MM.1S (cell line): ENCODE results near the gene OSR1.
"Not testable (repeated sequence)": the region's sequence is repeated elsewhere in the genome, so short reads cannot be mapped to it uniquely, and the experiment has no call there.

Source experiments
- DNase-seq: peaks from one replicate; pipeline ENCODE4 v3.0.0-alpha.2; 2015
- H2AFZ ChIP-seq: fragments of 300-600 bp; sonication (generic); 2 replicates; pipeline ENCODE4 v1.6.0; 2016; ENCODE audit warnings: antibody characterized with exemption, low read length
- H3F3A ChIP-seq: fragments of 300-600 bp; sonication (generic); 2 replicates; pipeline ENCODE4 v1.6.1; 2016; ENCODE audit warnings: mild to moderate bottlenecking, antibody characterized with exemption, low read length, moderate library complexity, mixed read lengths; ENCODE audit not compliant: insufficient read depth
- H3K27ac ChIP-seq: fragments of 300-600 bp; sonication (generic); 2 replicates; pipeline ENCODE4 v1.5.1; 2016; ENCODE audit warnings: mild to moderate bottlenecking, low read length
- H3K27me3 ChIP-seq: fragments of 300-600 bp; sonication (generic); replicated peaks from 2 replicates; pipeline ENCODE4 v1.6.0; 2016; ENCODE audit warnings: low read length; ENCODE audit not compliant: insufficient read depth
- H3K36me3 ChIP-seq: fragments of 300-600 bp; sonication (generic); replicated peaks from 2 replicates; pipeline ENCODE4 v1.6.1; 2016; ENCODE audit warnings: mild to moderate bottlenecking, low read length, mixed read lengths; ENCODE audit not compliant: insufficient read depth
- H3K4me1 ChIP-seq: fragments of 300-600 bp; sonication (generic); 2 replicates; pipeline ENCODE4 v1.6.1; 2016; ENCODE audit warnings: low read length, mixed read lengths
- H3K4me2 ChIP-seq: fragments of 300-600 bp; sonication (generic); 2 replicates; pipeline ENCODE4 v1.6.0; 2016; ENCODE audit warnings: low read depth, low read length
- H3K4me3 ChIP-seq: fragments of 300-600 bp; sonication (generic); 2 replicates; pipeline ENCODE4 v1.5.1; 2016; ENCODE audit warnings: low read length, mixed read lengths
- H3K79me2 ChIP-seq: fragments of 300-600 bp; sonication (generic); 2 replicates; pipeline ENCODE4 v1.6.1; 2016; ENCODE audit warnings: mixed run types, low read length, mixed read lengths
- H3K9ac ChIP-seq: fragments of 300-600 bp; sonication (generic); 2 replicates; pipeline ENCODE4 v1.6.1; 2016; ENCODE audit warnings: low read length, mixed read lengths
- H3K9me2 ChIP-seq: fragments of 300-600 bp; sonication (generic); replicated peaks from 2 replicates; pipeline ENCODE4 v1.6.1; 2016; ENCODE audit warnings: mild to moderate bottlenecking, low read length, mixed read lengths; ENCODE audit not compliant: insufficient read depth
- H3K9me3 ChIP-seq: fragments of 300-600 bp; sonication (generic); replicated peaks from 2 replicates; pipeline ENCODE4 v1.6.1; 2016; ENCODE audit warnings: mild to moderate bottlenecking, low read length, mixed read lengths; ENCODE audit not compliant: insufficient read depth
- H4K20me1 ChIP-seq: fragments of 300-600 bp; sonication (generic); 2 replicates; pipeline ENCODE4 v1.6.1; 2016; ENCODE audit warnings: mild to moderate bottlenecking, low read length, moderate library complexity, mixed read lengths; ENCODE audit not compliant: insufficient read depth
- EZH2 ChIP-seq: fragments of 300-600 bp; sonication (generic); optimal IDR thresholded peaks from 2 replicates; pipeline ENCODE3; 2017; ENCODE audit warnings: low read depth, mild to moderate bottlenecking, antibody characterized with exemption, low read length, mixed read lengths
- EZH2phosphoT487 ChIP-seq: fragments of 300-600 bp; sonication (generic); IDR thresholded peaks from 2 replicates; pipeline ENCODE4 v1.6.1; 2018; ENCODE audit warnings: antibody characterized with exemption, low read length
- TF ChIP-seq, protein P1 (sequence below): fragments of 300-600 bp; sonication (generic); IDR thresholded peaks from 2 replicates; pipeline ENCODE4 v1.5.1; 2016; ENCODE audit warnings: antibody characterized with exemption, low read length, mixed read lengths

OSR1 gene

GRCh38 chr2:19319064-19319463 lies 39.4 kb downstream of the OSR1 start:
- Histone ChIP-seq H3K4me1 (no peaks in the 10 kb centered on the region), H3K79me2 (no peaks in the 10 kb centered on the region), H3K9me3 (no peaks in the 10 kb centered on the region), H3K9me2 (no peaks in the 10 kb centered on the region), H4K20me1 (no peaks in the 10 kb centered on the region), H3F3A (no peaks in the 10 kb centered on the region), H3K4me3 (no peak overlapping the region), H3K27ac (no peak overlapping the region), H3K36me3 (no peaks in the 10 kb centered on the region), H2AFZ (no peak overlapping the region), H3K27me3 (no peaks in the 10 kb centered on the region), H3K9ac (no peak overlapping the region), H3K4me2 (no peak overlapping the region)
- no peak for DNase-seq
- TF ChIP-seq EZH2 (no peak), EZH2phosphoT487 (no peak)
- TF ChIP-seq, protein P1, sequence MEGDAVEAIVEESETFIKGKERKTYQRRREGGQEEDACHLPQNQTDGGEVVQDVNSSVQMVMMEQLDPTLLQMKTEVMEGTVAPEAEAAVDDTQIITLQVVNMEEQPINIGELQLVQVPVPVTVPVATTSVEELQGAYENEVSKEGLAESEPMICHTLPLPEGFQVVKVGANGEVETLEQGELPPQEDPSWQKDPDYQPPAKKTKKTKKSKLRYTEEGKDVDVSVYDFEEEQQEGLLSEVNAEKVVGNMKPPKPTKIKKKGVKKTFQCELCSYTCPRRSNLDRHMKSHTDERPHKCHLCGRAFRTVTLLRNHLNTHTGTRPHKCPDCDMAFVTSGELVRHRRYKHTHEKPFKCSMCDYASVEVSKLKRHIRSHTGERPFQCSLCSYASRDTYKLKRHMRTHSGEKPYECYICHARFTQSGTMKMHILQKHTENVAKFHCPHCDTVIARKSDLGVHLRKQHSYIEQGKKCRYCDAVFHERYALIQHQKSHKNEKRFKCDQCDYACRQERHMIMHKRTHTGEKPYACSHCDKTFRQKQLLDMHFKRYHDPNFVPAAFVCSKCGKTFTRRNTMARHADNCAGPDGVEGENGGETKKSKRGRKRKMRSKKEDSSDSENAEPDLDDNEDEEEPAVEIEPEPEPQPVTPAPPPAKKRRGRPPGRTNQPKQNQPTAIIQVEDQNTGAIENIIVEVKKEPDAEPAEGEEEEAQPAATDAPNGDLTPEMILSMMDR, result no peak

DNA sequence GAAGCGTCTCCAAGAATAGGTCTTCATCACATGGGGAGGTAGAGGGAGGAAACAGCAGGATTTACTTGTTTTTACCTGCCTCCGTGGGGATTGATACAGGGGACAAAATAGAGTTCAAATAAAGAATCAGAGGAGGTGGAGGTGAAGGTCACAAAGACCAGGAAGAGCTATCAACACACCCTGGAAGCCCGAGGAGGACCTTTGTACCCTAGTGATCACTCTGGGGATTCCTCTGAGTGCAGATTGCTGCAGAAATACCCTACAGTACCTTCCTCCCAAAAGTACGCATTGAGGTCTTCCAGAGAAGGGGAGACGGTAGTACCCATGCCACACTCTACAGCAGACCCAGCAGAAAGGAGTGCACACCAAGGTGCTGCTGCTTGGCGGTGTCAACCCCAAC lies 44.9 kb downstream of the OSR1 start:
- H3K4me1 ChIP-seq, result no peaks in the 10 kb centered on the region
- no peaks in the 10 kb centered on the region for H4K20me1 ChIP-seq
- no peaks in the 10 kb centered on the region for H3F3A ChIP-seq
- H3K36me3 ChIP-seq, result no peaks in the 10 kb centered on the region
- no peak overlapping the region for H3K9ac ChIP-seq
- no peaks in the 10 kb centered on the region for H3K27me3 ChIP-seq
- H3K79me2 ChIP-seq, result no peaks in the 10 kb centered on the region
- no peak overlapping the region for H3K27ac ChIP-seq
- no peak for TF ChIP-seq EZH2
- TF ChIP-seq, protein P1, result no peak
- no peak for TF ChIP-seq EZH2phosphoT487
- no peaks in the 10 kb centered on the region for H3K9me2 ChIP-seq
- H3K9me3 ChIP-seq, result no peaks in the 10 kb centered on the region
- no peak overlapping the region for H2AFZ ChIP-seq
- no peak overlapping the region for H3K4me3 ChIP-seq
- H3K4me2 ChIP-seq, result no peak overlapping the region
- DNase-seq, result no peak

DNA sequence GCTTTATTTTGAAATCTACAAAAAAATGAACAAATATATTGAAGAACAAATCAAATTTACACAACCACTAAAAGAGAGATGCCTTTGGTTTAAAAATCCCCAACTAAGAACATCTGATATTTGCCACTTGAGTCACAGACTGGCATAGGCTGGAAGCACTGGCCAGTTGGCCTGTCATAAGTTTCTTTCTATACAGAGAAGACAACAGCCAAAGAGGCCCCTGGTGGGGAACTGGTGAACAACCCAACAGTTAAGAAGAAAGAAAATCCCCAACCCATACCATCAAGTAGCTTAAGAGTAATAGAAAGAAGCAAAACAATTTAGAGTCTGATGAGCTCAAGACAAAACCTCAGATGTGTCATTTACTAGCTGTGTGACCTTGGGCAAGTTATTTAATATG lies 45.5 kb downstream of the OSR1 start:
- H3F3A ChIP-seq, result no peaks in the 10 kb centered on the region
- H3K36me3 ChIP-seq, result no peaks in the 10 kb centered on the region
- DNase-seq, result no peak
- H3K4me1 ChIP-seq, result no peaks in the 10 kb centered on the region
- no peak overlapping the region for H2AFZ ChIP-seq
- no peak overlapping the region for H3K4me3 ChIP-seq
- H3K27ac ChIP-seq, result no peak overlapping the region
- no peaks in the 10 kb centered on the region for H3K9me2 ChIP-seq
- no peak overlapping the region for H3K4me2 ChIP-seq
- H3K9ac ChIP-seq, result no peak overlapping the region
- no peaks in the 10 kb centered on the region for H4K20me1 ChIP-seq
- no peaks in the 10 kb centered on the region for H3K27me3 ChIP-seq
- no peak for TF ChIP-seq EZH2phosphoT487
- TF ChIP-seq EZH2, result no peak
- TF ChIP-seq, protein P1, result no peak
- H3K9me3 ChIP-seq, result no peaks in the 10 kb centered on the region
- H3K79me2 ChIP-seq, result no peaks in the 10 kb centered on the region

GRCh38 chr2:19306065-19306464 lies 52.4 kb downstream of the OSR1 start:
- H3K4me2 ChIP-seq, H3K4me3 ChIP-seq, H3K9ac ChIP-seq: not testable (repeated sequence)

DNA sequence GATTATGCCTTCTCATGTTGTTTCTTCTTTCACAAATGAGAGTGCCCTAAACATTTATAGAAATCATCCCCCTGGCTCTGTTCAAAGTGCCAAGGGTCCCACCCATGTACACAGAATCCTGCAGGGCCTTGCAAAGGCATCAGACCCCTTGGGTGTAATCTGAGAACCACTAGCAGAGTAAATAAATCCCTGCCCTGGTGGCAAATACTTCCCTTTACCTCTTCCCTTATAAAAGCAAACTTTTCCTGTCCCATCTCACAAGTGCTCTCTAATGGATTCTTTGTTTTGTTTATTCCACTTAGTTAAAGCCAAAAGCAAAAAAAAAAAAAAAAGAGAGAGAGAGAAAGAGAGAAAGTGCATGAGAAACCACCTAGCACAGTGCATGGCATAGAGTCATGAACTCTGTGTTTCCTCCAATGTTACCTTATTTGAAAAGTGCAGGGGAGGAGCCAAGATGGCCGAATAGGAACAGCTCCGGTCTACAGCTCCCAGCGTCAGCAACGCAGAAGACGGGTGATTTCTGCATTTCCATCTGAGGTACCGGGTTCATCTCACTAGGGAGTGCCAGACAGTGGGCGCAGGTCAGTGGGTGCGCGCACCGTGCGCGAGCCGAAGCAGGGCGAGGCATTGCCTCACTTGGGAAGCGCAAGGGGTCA lies 52.9 kb downstream of the OSR1 start:
- not testable (repeated sequence) for H3K36me3 ChIP-seq, H3K4me2 ChIP-seq, H2AFZ ChIP-seq, H3F3A ChIP-seq, H3K79me2 ChIP-seq, H3K4me3 ChIP-seq, H3K9me2 ChIP-seq, H3K27ac ChIP-seq, H3K27me3 ChIP-seq, H3K9me3 ChIP-seq, H3K4me1 ChIP-seq, H3K9ac ChIP-seq, H4K20me1 ChIP-seq, DNase-seq

More at GRCh38 chr2:19306065-19306464, 52.4 kb downstream of the OSR1 start:
- not testable (repeated sequence) for H3K9me2 ChIP-seq, H2AFZ ChIP-seq, H4K20me1 ChIP-seq, H3K9me3 ChIP-seq, H3K4me1 ChIP-seq, H3K79me2 ChIP-seq, DNase-seq, H3K27me3 ChIP-seq, H3F3A ChIP-seq, H3K36me3 ChIP-seq, H3K27ac ChIP-seq
